NCI-H748 (cell line): ENCODE measurements around the gene RXYLT1.
A peak's percentile ranks its signal among the peaks of the same experiment; 100 is the strongest.
"Not testable (repeated sequence)": the region's sequence is repeated elsewhere in the genome, so short reads cannot be mapped to it uniquely, and the experiment has no call there.

Experiments
- DNase-seq: peaks from one replicate; lab custom pipeline; 2025; ENCODE audit not compliant: unreplicated experiment; lab: John Stamatoyannopoulos, UW

The RXYLT1 gene, protein sequence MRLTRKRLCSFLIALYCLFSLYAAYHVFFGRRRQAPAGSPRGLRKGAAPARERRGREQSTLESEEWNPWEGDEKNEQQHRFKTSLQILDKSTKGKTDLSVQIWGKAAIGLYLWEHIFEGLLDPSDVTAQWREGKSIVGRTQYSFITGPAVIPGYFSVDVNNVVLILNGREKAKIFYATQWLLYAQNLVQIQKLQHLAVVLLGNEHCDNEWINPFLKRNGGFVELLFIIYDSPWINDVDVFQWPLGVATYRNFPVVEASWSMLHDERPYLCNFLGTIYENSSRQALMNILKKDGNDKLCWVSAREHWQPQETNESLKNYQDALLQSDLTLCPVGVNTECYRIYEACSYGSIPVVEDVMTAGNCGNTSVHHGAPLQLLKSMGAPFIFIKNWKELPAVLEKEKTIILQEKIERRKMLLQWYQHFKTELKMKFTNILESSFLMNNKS

DNA sequence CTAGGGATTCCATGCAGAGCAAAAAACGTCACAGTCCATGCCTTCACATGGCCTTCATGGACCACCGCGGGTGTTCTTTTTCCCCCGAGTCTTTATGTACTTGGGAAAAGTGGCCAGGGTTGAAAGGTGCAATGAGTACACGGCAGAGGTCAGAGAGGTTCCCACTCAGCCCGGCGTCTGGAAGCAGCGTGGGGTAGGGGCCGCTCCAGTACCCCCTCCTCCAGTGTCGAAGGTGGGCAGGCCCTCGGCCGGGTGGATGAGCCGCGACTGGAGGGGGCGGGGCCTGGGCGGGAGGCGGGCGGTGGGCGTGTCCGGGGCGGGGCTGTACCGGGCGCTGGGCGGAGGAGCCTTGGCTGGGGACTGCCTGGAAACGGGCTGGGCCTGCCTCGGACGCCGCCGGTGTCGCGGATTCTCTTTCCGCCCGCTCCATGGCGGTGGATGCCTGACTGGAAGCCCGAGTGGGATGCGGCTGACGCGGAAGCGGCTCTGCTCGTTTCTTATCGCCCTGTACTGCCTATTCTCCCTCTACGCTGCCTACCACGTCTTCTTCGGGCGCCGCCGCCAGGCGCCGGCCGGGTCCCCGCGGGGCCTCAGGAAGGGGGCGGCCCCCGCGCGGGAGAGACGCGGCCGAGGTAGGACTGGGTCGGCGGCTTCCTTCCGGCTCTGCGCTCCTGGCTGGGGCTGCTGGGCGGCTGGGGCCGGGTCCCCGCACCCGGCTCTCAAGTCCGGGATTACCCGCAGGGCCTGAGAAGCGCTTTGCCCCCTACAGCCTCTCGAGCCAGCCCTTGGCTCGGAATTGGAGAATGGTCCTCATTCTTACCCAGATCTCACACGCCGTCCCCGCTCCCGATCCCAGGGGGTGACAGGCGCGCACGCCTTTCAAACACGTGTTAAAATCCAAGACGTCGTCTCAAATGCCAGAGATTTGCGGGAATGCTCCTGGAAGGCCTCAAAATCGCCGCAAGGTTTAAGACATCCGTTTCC, at the start of gene RXYLT1:
TSS of gene RXYLT1 (plus strand) at position 412 of the 984 bp plus-strand sequence. CDS start at position 464, 52 bp downstream.
- peak; percentile 88 for DNase-seq

DNA sequence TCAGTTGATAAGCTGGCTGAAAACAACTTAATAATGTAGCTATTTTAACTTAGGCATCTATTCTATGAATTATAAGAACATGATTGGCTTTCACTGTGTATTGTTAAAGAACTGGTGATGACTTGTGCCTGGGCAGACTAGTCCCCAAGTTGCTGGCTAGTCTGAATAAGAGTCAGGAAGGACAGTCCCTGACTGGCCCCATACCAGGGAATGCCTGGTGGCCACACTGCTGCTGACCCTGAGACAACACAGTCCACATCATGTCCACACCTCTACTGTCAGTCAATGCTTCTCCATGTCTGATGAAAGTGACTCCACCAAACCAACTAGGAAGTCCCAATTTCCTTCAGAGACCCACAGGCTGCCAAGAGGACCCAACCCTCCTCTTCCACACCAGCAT, 46.9 kb upstream of the RXYLT1 start:
- not testable (repeated sequence) for DNase-seq

DNA sequence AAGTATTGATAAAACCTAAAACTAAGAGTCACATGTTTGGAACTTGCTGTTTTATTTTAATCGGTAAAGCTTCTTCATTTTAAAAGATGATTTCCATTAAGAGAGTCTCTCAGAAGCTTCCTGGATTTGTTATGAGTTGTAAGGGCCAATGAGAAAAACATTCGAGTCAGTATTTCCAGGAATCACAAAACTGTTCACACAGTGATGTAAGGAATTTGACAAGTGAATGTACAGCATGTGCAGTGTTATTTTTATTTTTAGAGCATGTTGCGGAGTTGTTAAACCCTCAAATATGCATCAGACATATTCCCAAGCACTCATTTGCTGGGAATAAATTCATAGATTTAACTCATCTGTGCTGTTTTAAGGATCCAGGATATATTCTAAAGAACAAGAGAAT, 46.1 kb upstream of the RXYLT1 start:
- not testable (repeated sequence) for DNase-seq

DNA sequence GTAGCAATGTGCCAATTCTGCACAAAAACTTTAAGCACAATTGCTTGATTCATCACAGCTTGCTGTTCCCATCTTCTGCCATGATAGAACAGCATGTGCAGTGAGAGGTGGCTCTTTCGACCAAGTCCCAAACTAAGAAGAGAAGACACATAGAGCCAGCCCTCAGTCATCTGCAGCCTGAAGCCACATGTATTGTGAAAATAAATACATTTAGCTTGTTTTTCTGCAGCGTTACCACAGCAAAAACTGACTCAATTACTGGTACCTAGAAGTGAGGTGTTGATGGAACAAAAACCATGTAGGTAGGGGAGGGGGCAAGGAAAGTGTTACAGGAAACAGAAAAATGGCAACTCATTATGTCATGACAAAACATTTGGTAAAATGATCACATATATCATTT, 39.2 kb upstream of the RXYLT1 start:
- not testable (repeated sequence) for DNase-seq

DNA sequence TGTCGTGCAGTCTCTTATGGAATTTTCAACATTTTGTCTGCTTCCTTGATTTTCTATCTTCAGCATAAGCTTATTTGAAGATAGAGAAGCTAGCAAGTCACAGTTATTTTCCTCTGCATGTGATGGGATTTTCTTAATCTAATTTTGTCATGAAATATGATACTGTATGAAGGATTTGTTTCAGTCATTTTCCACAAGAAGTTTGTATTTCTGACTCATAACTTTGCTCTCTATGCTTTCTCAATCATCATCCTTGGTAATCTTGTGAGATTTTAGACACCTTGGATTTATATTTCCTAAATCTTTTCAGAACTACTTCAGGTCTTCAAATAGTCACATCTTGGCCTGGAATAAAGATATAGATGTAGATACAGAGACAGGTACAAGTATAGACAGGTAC, 38.3 kb upstream of the RXYLT1 start:
- not testable (repeated sequence) for DNase-seq

DNA sequence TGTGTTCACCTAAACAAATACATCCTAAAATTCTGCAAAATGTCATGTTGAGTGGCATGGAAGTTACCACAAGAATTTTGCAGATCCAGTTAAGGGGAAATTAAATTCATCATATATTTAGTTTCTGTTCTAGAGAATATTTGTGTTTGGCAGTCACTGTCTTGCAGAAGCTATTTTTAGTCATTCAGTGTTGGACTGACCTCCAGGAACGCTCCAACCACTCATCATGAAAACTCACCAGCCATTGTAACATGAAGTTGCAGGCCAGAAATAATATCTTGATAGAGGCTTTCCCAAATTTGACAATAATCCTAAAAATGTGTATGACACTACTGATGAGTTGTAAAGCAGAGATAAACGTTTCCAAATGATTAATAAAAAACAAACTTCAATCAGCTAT, 35.6 kb upstream of the RXYLT1 start:
- DNase-seq: not testable (repeated sequence)

DNA sequence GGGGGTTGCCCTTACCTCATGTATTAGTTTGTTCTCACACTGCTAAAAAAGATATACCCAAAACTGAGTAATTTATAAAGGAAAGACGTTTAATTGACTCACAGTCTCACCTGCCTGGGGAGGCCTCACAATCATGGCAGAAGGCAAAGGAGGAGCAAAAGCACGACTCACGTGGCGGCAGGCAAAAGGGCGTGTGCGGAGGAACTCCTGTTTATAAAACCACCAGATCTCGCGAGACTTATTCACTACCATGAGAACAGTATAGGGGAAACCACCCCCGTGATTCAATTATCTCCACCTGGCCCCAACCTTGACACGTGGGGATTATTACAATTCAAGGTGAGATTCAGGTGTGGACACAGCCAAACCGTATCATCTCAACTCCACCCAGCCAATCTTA, 33.2 kb upstream of the RXYLT1 start:
- DNase-seq: not testable (repeated sequence)

DNA sequence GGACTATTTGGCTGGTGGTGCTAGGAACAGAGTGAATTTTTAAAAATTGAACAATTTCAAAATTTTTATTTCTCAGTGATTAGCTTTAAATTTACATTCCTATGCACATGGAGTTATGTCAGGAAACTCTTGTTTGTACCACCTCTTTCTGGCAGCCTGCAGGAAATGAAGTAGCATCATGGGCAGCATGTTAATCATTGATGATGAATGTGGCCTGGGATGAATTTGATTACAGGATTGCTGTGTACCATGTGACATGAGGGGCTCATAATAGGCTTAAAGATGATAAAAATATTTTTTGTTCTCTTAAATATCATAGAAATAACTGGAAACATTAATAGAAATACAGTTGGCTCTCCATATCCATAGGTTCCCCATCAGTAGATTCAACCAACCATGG, 32.6 kb upstream of the RXYLT1 start:
- not testable (repeated sequence) for DNase-seq

DNA sequence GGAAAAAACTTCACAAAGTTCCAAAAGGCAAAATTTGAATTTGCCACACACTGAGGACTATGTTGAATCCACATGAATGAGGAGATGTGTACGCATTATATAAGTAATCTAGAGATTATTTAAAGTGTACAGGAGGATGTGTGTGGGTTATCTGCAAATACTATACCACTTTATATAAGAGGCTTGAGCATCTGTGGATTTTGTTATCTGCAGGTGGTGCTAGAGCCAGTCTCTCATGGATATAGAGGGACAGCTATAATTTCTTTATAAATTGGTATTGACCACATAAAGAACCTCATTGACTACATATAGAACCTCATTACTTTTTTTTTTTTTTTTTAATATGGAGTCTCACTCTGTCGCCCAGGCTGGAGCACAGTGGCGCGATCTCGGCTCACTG, 32.2 kb upstream of the RXYLT1 start:
- no peak for DNase-seq

DNA sequence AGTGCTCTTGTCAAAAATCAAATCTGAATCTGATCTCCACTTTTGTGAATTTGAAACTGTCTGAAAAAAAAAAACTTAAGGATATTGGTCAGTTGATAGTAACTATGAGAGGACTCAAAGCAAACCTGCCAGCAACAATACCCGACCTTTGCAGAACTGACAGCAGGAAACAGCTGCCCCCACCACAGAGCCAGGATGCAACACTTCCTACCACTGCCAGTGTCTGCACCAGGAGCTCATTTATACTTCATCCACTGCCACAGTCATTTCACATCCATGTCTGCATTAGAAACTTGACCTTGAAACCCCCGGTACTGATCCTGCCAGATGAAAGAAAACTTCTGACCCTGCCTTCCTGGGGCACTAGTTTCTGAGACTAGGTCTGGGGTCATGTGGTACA, 27.4 kb upstream of the RXYLT1 start:
- no peak for DNase-seq

DNA sequence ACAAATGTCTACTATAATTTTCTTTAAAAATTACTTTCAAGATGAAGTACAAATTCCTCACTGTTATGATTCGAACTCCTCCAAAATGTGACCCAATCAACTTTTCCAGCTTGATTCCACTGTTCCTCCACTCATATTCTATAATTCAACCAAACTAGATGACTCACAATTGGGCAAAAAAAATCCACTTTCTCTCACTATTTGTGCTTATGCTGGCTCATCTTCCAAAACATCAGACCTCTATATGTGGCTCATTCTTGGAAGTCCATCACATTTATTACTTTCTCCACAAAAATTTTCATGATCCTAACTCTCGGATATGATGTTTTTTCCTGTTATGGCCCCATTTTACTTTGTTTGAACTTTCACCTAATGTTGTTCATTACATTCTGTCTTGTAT, 26.9 kb upstream of the RXYLT1 start:
- no peak for DNase-seq

DNA sequence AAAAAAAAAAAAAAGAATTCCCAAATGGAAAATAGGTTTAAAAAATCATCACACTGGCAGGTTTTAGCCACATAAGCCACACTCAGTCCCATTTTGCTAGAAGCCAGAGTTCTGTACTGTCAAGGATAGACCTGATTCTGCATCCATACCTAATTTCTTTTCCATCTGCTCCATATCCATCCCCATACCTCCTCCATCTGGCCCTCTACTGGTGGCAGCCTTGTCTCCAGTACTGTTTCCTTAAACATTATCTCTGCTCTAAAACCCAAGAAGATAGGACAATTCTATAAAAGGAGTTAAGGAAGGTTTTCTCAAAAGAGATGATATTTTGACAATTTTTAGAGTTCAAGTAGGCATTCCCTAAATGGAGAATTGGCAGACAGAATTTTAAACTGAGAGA, 26.0 kb upstream of the RXYLT1 start:
- no peak for DNase-seq

DNA sequence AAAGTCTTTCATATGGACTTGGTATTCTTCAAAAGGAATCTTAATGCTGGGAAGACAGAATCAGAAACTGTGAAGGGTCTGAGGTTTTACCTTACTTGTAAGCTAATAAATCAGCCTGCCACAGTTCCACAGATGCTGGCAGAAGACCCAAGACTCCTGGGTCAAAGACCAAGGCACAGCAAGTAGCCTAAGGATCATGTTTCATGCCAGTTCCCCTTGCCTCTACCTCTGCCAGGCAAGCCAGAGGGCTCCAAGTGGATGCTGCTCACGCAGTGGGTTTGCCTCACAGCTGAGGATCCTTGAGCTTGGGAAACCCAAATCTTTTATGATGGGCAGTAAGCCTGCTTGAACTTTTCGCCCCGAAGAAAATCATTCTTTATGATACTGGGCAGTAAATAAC, 15.2 kb upstream of the RXYLT1 start:
- DNase-seq: no peak

DNA sequence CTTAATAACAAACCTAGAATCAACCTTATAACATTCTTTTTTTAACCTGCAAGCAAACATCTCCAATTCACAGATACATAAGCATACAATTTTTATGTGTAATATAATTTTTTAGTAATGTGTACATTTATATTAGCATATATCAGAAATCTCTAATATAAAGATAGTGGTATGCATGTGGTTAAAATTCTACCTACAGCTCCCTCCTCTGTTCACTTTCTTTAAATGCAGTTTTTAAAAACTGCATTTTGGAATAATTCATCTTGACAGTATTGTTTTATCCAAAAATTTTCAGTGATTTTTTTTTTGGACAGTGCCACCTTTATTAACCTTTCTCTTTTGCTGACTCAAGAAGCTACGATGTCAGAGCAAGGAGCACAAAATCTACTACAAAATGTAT, 13.2 kb upstream of the RXYLT1 start:
- no peak for DNase-seq

DNA sequence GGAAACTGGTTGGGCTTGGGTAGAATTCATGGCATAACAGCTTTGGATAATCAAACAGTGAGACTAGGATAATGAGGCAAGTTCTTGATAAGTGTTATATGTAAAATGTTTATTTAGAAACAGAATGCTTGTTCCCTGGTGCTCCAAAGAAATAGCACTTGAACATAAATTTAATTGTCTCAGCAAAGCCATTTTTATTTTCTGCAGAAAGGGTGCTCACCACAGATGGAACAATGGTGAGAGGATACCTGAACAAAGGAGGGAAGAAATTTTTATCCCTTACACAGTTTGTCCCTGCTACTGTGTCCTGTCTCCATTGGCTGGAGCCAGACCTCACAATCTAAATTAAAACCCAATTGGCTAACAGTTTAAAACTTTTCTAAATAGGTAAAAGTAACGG, 9.3 kb upstream of the RXYLT1 start:
- DNase-seq: no peak

DNA sequence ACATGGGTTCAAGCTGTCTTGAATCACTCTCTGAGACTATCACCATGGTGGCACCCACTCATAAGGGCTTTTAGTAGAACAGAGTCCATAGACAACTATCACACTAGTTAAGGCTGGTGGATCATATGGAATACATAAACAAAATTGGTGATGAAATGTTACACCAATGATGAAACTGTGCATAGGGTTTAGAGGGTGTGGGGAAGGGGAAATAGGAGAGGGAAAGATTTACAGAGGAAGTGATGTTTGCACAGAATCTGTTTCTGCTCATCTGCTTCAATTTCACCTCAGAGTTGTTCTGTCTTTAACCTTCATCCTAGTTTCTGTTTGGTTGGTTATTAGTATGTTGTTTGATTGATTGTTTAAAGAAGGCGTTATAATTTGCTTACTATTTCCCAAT, 2.4 kb upstream of the RXYLT1 start:
- no peak for DNase-seq

DNA sequence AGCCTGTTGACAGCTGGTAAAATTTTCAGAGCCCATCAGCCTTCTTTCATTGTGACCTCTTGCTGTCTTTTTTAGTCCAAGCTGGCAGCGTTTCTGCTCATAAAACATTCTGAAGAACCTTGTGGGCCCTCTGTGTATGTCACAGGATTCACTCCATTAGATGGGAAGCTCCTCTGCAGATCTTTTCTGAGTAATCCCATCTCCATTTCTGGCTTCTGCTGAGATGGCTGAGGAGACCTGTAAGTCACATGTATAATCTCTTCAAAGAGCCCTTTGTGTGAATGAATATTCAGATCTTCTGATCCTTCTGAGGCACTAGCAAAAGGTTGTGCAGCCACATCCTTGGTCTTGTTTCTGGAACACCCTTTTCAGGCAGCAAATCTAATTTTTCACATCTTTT, 2.8 kb downstream of the RXYLT1 start:
- DNase-seq: no peak

DNA sequence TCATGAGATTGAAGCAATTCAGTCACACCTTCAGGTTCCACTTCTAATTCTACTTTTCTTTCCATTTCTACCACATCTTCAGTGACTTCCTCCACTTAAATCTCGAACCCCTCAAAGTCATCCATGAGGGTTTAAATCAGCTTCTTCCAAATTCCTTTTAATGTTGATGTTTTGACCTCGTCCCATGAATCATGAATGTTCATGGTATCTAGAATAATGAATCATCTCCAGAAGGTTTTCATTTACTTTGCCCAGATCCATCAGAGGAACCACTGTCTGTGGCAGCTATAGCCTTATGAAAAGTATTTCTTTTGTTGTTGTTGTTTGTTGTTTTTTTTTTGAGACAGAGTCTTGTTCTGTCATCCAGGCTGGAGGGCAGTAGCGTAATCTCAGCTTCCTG, 7.6 kb downstream of the RXYLT1 start:
- no peak for DNase-seq

DNA sequence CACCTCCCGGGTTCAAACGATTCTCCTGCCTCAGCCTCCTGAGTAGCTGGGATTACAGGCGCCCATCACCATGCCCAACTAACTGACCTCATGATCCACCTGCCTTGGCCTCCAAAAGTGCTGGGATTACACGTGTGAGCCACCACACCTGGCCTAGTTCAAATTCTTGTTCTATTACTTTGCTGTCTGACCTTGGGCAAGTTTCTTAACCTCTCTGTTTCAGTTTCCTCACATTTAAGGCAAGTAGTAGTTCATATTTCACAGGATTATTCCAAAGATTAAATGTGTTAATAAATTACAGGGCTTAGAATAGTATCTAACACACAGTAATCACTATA, 10.9 kb downstream of the RXYLT1 start:
- no peak for DNase-seq

DNA sequence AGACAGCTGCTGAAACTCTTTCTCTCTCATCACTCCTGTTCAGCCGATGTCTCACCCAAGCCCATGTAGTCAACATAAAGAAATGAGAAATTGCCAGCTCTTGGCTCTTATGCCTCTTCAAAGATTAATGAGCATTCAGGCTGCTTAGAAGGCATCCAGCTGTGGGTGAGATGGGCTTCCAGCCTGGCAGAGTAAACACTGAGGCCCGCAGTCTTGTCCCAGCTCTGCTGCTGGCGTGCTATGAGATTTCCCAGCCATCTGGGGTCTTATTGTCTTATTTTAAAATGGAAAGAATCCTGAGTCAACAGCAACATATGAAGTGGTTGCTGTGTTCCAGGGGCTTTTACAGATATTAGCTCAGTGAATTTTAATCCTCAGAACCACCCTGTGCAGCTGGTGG, 12.6 kb downstream of the RXYLT1 start:
- peak; percentile 90 for DNase-seq

DNA sequence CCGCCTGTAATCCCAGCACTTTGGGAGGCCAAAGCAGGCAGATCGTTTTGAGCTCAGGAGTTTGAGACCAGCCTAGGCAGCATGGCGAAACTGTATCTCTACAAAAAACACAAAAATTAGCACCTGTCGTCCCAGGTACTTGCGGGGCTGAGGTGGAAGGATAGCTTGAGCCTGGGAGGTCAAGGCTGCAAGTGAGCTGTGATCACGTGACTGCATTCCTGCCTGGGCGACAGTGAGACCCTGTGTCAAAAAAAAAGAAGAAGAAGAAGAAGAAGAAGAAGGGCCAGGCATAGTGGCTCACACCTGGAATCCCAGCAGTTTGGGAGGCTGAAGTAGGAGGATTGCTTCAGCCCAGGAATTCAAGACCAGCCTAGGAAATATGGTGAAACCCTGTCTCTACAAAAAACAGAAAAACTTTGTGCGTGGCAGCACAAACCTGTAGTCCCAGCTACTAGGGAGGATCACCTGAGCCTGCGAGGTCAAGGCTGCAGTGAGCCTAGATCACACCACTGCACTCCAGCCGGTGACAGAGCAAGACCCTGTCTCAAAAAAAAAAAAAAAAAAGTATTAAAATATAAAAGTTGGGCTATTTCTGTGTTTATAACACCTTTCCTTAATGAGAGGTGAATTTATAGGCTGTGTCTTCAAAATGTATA, 15.5 kb downstream of the RXYLT1 start:
- DNase-seq: no peak
